Activated CD8-positive, alpha-beta T cell treated with anti-CD3 and anti-CD28 coated beads for 36 hours (primary cell): ENCODE results near the gene SYNPR. TPM values are rescaled to one million over a fixed set of nuclear protein-coding genes. Genes with fewer than 3 reads are reported as not detected.

Experiments used
- ATAC-seq: fragments of 200-7000 bp; cut with Tn5 transposase; one replicate; pipeline ENCODE4 v1.10.0; 2021; ENCODE audit warnings: mild to moderate bottlenecking, moderate library complexity
- CTCF ChIA-PET: fragments of 350-600 bp; sonication (Branson Sonifier 250); formaldehyde crosslinking; loops from one replicate; lab custom pipeline; 2021; ENCODE audit warnings: antibody characterized with exemption; lab: Charles Lee
- POLR2A ChIA-PET: fragments of 350-600 bp; sonication (Branson Sonifier 250); formaldehyde crosslinking; loops from one replicate; lab custom pipeline; 2021; ENCODE audit warnings: antibody characterized with exemption; lab: Charles Lee
- DNase-seq: peaks from one replicate; pipeline ENCODE4 v3.0.0-alpha.2; 2020
- H3K27ac Mint-ChIP-seq: one replicate; pipeline ENCODE4 v1.8.0; 2021; ENCODE audit warnings: mild to moderate bottlenecking, mixed read lengths
- H3K27me3 Mint-ChIP-seq: one replicate; pipeline ENCODE4 v1.8.0; 2021; ENCODE audit warnings: mixed read lengths
- H3K36me3 Mint-ChIP-seq: one replicate; pipeline ENCODE4 v1.8.0; 2021; ENCODE audit warnings: low read depth, mixed read lengths
- H3K4me1 Mint-ChIP-seq: one replicate; pipeline ENCODE4 v1.8.0; 2021; ENCODE audit warnings: low read depth, mixed read lengths
- H3K4me3 Mint-ChIP-seq: one replicate; pipeline ENCODE4 v1.8.0; 2021; ENCODE audit warnings: mild to moderate bottlenecking, moderate library complexity, mixed read lengths
- H3K9me3 Mint-ChIP-seq: one replicate; pipeline ENCODE4 v1.8.0; 2021; ENCODE audit warnings: mixed read lengths
- intact Hi-C: fragments of 100-400 bp; cut with micrococcal nuclease; formaldehyde crosslinking; loops from one replicate; pipeline ENCODE4 v1.10.0; 2022
- total RNA-seq, 2 experiments: library from RNA; stranded (reverse); gene quantifications; one replicate each; pipeline ENCODE4 v1.2.3, GENCODE V29; 2021
- TF ChIP-seq, protein P1 (sequence below): fragments of 200-600 bp; IDR thresholded peaks from one replicate; pipeline ENCODE4 v1.8.0; 2022; ENCODE audit warnings: antibody characterized with exemption, mild to moderate bottlenecking

SYNPR gene
- total RNA-seq, 2 experiments from 2014 or later, result not detected

DNA sequence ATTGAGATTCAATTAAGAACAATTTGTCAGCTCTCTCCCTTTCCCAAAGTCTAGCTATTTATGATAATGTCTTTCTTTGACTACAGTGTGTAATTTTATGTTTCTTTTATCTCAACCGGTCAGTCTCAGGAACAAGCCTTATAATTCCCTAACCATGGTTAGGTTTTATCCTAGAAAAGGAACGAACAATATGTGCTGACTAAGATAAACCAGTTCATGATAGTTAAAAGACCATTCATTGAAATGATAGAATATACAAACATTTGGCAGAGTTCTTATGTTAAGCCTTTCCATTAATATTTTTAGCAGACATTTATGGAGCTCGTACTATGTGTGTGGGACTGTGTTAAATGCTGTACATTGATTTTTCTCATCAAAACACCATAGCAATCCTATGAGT, 106.3 kb downstream of the SYNPR start:
- Mint-ChIP-seq H3K4me1 (no peaks in the 10 kb centered on the region), H3K36me3 (no peaks in the 10 kb centered on the region), H3K27me3 (no peaks in the 10 kb centered on the region), H3K9me3 (no peaks in the 10 kb centered on the region), H3K4me3 (no peak overlapping the region), H3K27ac (no peak overlapping the region)
- DNase-seq (no peak), ATAC-seq (no peak)
- ChIA-PET POLR2A (no interaction called here), CTCF (interaction anchor here (1.4 kb wide), 1 partner anchor 35 kb away, joined by 4 read pairs; no protein-coding TSS in a partner anchor)
- intact Hi-C loops, result no loop called here
- TF ChIP-seq, protein P1, sequence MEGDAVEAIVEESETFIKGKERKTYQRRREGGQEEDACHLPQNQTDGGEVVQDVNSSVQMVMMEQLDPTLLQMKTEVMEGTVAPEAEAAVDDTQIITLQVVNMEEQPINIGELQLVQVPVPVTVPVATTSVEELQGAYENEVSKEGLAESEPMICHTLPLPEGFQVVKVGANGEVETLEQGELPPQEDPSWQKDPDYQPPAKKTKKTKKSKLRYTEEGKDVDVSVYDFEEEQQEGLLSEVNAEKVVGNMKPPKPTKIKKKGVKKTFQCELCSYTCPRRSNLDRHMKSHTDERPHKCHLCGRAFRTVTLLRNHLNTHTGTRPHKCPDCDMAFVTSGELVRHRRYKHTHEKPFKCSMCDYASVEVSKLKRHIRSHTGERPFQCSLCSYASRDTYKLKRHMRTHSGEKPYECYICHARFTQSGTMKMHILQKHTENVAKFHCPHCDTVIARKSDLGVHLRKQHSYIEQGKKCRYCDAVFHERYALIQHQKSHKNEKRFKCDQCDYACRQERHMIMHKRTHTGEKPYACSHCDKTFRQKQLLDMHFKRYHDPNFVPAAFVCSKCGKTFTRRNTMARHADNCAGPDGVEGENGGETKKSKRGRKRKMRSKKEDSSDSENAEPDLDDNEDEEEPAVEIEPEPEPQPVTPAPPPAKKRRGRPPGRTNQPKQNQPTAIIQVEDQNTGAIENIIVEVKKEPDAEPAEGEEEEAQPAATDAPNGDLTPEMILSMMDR, result no peak

DNA sequence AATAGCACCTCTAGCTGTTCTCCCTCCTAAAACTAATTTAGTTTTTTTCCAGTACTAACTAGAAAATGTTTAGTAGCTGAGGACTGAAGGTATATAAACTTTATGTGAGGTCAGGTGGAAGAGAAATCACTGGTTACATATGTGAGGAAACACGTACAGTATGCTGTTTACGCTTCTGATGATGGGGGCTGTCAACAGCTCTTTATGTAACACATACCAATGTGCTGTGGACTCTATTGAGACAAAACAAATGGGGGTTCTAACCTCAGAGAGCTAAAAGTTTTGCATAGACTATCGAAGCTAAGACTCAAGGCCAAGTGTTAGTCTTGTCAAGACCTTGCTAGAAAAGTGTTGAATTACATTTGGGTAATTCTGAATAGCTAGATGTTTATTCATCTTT, 107.5 kb downstream of the SYNPR start:
- CTCF ChIA-PET, result interaction anchor here (1.1 kb wide), 1 partner anchor 34 kb away, joined by 3 read pairs; no protein-coding TSS in a partner anchor
- Mint-ChIP-seq H3K4me3 (no peak overlapping the region), H3K36me3 (no peaks in the 10 kb centered on the region), H3K4me1 (no peaks in the 10 kb centered on the region), H3K9me3 (no peaks in the 10 kb centered on the region), H3K27me3 (no peaks in the 10 kb centered on the region), H3K27ac (no peak overlapping the region)
- DNase-seq, result no peak
- POLR2A ChIA-PET, result no interaction called here
- ATAC-seq, result no peak
- intact Hi-C loops, result no loop called here
- TF ChIP-seq, protein P1, result no peak

DNA sequence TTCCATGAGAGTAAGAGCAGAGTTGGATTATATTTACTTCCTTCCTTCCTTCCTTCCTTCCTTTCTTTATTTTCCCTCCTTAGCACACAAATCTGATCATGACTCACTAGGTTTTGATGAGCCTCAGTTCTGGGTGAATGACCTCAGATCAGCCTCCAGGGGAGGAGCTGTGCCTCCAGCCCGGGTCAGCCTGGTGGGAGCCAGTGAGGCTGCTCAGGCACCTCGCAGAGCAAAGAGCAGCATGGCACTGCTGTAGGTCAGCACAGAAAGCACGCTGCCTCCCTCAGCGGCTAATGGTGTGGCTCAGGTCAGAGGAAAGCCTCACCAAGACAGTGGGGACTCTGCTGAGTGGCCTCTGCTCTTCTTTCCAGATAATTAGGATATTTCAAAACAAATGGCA, 108.5 kb downstream of the SYNPR start:
- H3K9me3 Mint-ChIP-seq, result no peaks in the 10 kb centered on the region
- H3K4me1 Mint-ChIP-seq, result no peaks in the 10 kb centered on the region
- intact Hi-C loops, result no loop called here
- ATAC-seq, result no peak
- POLR2A ChIA-PET, result no interaction called here
- H3K36me3 Mint-ChIP-seq, result no peaks in the 10 kb centered on the region
- CTCF ChIA-PET, result no interaction called here
- TF ChIP-seq, protein P1, result no peak
- H3K27me3 Mint-ChIP-seq, result no peaks in the 10 kb centered on the region
- DNase-seq, result no peak
- no peak overlapping the region for H3K27ac Mint-ChIP-seq
- no peak overlapping the region for H3K4me3 Mint-ChIP-seq

DNA sequence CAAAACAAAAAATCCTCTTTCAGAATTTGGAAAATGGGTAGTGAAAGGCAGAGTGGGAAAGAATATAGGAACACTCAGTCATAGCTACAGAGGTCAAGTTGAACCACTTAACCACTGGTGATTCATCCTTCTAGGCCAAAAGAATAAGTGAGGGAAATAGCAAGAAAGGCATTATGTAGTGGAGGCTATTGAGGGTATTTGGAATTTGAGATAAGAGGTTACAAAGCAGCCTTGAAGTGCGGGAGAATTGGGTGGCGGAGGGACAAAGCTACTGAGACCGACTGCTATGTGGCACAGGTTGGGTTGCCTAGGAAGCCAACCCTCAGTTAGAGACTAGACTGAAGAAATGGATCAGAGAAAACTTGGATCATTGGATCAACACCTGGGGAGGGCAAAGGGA, 109.5 kb downstream of the SYNPR start:
- Mint-ChIP-seq H3K4me1 (no peaks in the 10 kb centered on the region), H3K9me3 (no peaks in the 10 kb centered on the region), H3K4me3 (no peak overlapping the region), H3K27me3 (no peaks in the 10 kb centered on the region), H3K36me3 (no peaks in the 10 kb centered on the region), H3K27ac (no peak overlapping the region)
- intact Hi-C loops, result no loop called here
- ChIA-PET POLR2A (no interaction called here), CTCF (no interaction called here)
- TF ChIP-seq, protein P1, result no peak
- DNase-seq (no peak), ATAC-seq (no peak)

DNA sequence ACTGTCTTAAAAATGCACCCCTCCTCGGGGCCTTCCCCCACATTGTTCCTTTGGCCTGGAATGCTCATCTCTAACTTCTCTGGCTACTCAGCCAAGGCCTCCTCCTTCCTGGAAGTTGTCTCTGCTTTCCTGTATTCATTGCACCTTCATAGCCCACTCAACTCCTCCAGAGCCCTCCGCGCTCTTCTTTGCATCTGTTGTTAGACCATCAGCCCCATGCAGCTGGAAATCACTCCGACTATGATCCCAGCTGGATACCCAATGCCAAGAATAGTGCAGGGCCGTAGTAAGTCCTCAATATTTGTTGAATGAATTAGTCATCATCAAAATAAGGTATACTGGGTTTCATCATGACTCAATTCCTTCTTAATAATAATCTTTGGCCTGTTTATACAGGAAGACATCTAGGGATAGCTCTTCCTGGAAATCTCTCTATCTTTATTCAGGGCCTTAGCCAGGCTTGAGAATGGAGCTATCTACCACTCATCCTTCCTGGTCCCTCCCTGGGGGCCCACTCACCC, 112.7 kb downstream of the SYNPR start:
- TF ChIP-seq, protein P1, result no peak
- ChIA-PET POLR2A (no interaction called here), CTCF (no interaction called here)

More for the DNA sequence above, 112.7 kb downstream of the SYNPR start:
- Mint-ChIP-seq H3K4me3 (no peak overlapping the region), H3K27me3 (no peaks in the 10 kb centered on the region), H3K9me3 (no peaks in the 10 kb centered on the region), H3K4me1 (no peaks in the 10 kb centered on the region), H3K36me3 (no peaks in the 10 kb centered on the region), H3K27ac (no peak overlapping the region)
- no peak for ATAC-seq
- intact Hi-C loops, result no loop called here
- no peak for DNase-seq
